Suprapubic skin (tissue), 4 donors: ENCODE data around the gene TXLNG. TPM values are rescaled to one million over a fixed set of nuclear protein-coding genes. Genes with fewer than 3 reads are reported as not detected.

ENCODE experiments used
- DNase-seq, 2 donors: peaks; one replicate each; pipeline ENCODE4 v3.0.0-alpha.2; 2019; ENCODE audit warnings: low spot score in 2 of 2
- H3K27ac ChIP-seq: fragments of 200-600 bp; sonication (generic); one replicate; pipeline ENCODE4 v1.5.1; 2019
- H3K27me3 ChIP-seq: fragments of 200-600 bp; sonication (generic); one replicate; pipeline ENCODE4 v1.5.1; 2019
- H3K36me3 ChIP-seq: fragments of 200-600 bp; sonication (generic); one replicate; pipeline ENCODE4 v1.5.1; 2019
- H3K4me1 ChIP-seq: fragments of 200-600 bp; sonication (generic); one replicate; pipeline ENCODE4 v1.5.1; 2019
- H3K4me3 ChIP-seq: fragments of 200-600 bp; sonication (generic); one replicate; pipeline ENCODE4 v1.5.1; 2019; ENCODE audit warnings: mild to moderate bottlenecking
- H3K9me3 ChIP-seq: fragments of 200-600 bp; sonication (generic); one replicate; pipeline ENCODE4 v1.5.1; 2019
- EP300 ChIP-seq: sonication (generic); formaldehyde crosslinking; IDR thresholded peaks from one replicate; pipeline ENCODE4 v1.6.1; 2017; ENCODE audit warnings: antibody characterized with exemption
- POLR2A ChIP-seq, 2 donors: fragments of 450-650 bp; IDR thresholded peaks; one replicate each; pipeline ENCODE4 v1.6.1; 2017; ENCODE audit warnings: antibody characterized with exemption in 2 of 2, mild to moderate bottlenecking in 2 of 2, moderate library complexity in 2 of 2
- POLR2AphosphoS5 ChIP-seq, 3 donors: sonication (generic); formaldehyde crosslinking; IDR thresholded peaks; one replicate each; pipeline ENCODE4 v1.6.1; 2017; ENCODE audit warnings: antibody characterized with exemption in 3 of 3
- WGBS: methylation state at CpG from one replicate; pipeline ENCODE4 v1.1.5; 2018; 5-methylcytosine and 5-hydroxymethylcytosine counted together
- total RNA-seq, 4 donors: library from RNA; depleted of rRNA; stranded (reverse); fragments of >200 nt; gene quantifications; one replicate each; pipeline ENCODE4 v1.1.0, GENCODE V29; 2016
- TF ChIP-seq, protein P1 (sequence below), 2 donors: fragments of 200-600 bp in 1 of 2; fragments of 450-650 bp in 1 of 2; sonication (generic) in 1 of 2; IDR thresholded peaks; one replicate each; pipeline ENCODE4 v1.5.1; 2016 to 2019; ENCODE audit warnings: antibody characterized with exemption in 2 of 2, mild to moderate bottlenecking in 1 of 2, moderate library complexity in 1 of 2

Gene TXLNG
- total RNA-seq, 4 donors from 2014 or later: 8.6 to 15.5 (median 14.5) TPM

DNA sequence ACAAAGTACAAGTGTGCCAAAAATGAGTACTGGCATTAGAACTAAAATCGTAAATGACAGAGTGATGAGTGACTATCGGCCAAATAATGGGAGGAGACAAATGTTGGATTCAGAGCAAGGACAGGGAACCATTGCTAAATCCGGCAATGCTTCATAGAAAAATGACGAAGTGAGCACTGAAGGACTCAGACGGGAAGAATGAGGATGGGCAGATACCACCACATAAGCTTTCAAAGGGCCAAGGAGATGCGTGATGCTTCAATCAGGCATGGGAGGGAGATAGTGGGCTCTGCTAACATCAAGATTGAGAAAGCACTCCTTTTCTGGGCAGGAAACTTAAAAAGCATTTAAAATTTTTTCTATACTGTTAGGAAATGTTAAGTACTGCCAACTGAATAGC lies 62.3 kb downstream of the TXLNG start:
- TF ChIP-seq, protein P1, sequence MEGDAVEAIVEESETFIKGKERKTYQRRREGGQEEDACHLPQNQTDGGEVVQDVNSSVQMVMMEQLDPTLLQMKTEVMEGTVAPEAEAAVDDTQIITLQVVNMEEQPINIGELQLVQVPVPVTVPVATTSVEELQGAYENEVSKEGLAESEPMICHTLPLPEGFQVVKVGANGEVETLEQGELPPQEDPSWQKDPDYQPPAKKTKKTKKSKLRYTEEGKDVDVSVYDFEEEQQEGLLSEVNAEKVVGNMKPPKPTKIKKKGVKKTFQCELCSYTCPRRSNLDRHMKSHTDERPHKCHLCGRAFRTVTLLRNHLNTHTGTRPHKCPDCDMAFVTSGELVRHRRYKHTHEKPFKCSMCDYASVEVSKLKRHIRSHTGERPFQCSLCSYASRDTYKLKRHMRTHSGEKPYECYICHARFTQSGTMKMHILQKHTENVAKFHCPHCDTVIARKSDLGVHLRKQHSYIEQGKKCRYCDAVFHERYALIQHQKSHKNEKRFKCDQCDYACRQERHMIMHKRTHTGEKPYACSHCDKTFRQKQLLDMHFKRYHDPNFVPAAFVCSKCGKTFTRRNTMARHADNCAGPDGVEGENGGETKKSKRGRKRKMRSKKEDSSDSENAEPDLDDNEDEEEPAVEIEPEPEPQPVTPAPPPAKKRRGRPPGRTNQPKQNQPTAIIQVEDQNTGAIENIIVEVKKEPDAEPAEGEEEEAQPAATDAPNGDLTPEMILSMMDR (IDR thresholded peaks at IDR 0.05): no peak
- TF ChIP-seq POLR2A (IDR thresholded peaks at IDR 0.05) (no peak), EP300 (no peak), POLR2AphosphoS5 (IDR thresholded peaks at IDR 0.05) (no peak)
- H3K4me3 ChIP-seq: no peak overlapping the region
- peaks cover 32% of the 10 kb centered on the region for H3K36me3 ChIP-seq
- no peak overlapping the region for H3K27ac ChIP-seq
- DNase-seq: no peak
- WGBS: 61% methylated on average over 6 of the region's 6 CpGs
- no peaks in the 10 kb centered on the region for H3K9me3 ChIP-seq
- H3K27me3 ChIP-seq: no peaks in the 10 kb centered on the region
- H3K4me1 ChIP-seq: no peaks in the 10 kb centered on the region

DNA sequence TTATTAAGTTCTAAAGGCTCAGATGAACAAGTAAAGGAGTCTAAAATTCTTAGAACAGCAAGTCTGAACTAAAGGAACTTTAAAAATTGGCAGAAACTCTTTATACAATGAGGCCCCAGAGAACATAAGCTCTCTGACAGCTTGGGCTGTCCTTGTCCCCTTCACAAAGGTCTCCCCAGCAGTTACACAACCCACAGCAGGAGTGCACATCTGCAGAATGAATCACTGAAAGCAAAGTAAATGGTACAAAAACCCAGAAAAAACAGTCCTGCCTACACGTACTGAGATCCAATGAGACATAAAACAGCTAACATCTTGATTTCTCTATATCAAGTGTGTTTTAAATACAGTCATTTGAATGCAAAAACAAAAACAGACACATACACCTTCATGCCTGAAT lies 65.2 kb downstream of the TXLNG start:
- Histone ChIP-seq H3K27ac (no peak overlapping the region), H3K36me3 (peaks cover 19% of the 10 kb centered on the region), H3K4me1 (no peaks in the 10 kb centered on the region), H3K27me3 (no peaks in the 10 kb centered on the region), H3K9me3 (no peaks in the 10 kb centered on the region), H3K4me3 (no peak overlapping the region)
- 63% methylated on average over 1 of the region's 1 CpG for WGBS
- DNase-seq: no peak
- TF ChIP-seq POLR2A (IDR thresholded peaks at IDR 0.05) (no peak), EP300 (no peak), POLR2AphosphoS5 (IDR thresholded peaks at IDR 0.05) (no peak)
- TF ChIP-seq, protein P1 (IDR thresholded peaks at IDR 0.05): no peak

DNA sequence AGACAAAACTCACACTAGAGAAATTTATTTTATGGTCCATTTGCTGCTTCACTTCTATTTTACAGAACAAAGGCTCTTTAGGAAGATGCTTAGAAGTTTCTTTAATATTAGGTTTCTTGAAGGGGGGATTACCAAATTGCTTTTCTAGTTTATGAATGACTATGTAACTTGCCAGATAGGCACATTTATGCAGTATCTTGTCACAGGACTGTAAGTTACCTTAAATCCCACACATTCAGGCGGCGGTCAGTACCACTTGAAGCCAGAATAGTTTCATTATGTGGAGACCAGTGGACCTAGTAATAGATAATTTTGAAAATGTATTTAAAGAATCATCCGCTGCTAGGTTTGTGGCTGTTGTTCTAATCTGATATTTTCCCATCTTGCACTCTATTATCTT lies 65.6 kb downstream of the TXLNG start:
- no peak overlapping the region for H3K27ac ChIP-seq
- H3K4me3 ChIP-seq: no peak overlapping the region
- no peaks in the 10 kb centered on the region for H3K4me1 ChIP-seq
- WGBS: 97% methylated on average over 3 of the region's 3 CpGs
- no peak for TF ChIP-seq POLR2AphosphoS5 (IDR thresholded peaks at IDR 0.05)
- TF ChIP-seq, protein P1 (IDR thresholded peaks at IDR 0.05): no peak
- no peak for TF ChIP-seq POLR2A (IDR thresholded peaks at IDR 0.05)
- TF ChIP-seq EP300: no peak
- H3K27me3 ChIP-seq: no peaks in the 10 kb centered on the region
- DNase-seq: no peak
- no peaks in the 10 kb centered on the region for H3K9me3 ChIP-seq
- H3K36me3 ChIP-seq: peaks cover 18% of the 10 kb centered on the region

DNA sequence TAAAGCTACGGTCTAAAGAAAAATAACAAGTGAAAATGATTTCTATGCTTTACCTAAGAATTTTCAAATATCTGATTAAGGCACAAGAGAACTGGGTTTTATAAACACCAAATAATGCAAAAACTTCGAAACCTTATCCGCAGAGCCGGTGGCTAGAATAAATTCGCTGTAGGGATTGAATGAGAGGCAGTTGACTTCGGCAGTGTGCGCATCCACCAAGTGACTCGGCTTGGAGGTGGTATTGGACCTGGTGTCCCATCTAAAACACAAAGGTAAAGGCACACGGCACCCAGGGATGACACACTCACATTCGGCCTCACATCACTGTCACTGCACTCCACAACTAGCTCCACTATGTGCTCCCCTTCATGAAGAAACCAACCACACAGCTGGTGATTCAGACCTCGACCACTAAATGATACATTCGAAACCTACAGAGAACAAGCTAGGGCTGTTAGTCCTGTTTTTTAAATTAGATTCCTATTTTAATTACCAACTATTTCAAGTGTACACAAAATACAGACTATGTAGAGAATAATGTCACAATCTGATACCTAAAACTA lies 66.4 kb downstream of the TXLNG start:
- Histone ChIP-seq H3K4me3 (no peak overlapping the region), H3K27me3 (no peaks in the 10 kb centered on the region), H3K9me3 (no peaks in the 10 kb centered on the region), H3K36me3 (peaks cover 24% of the 10 kb centered on the region), H3K4me1 (no peaks in the 10 kb centered on the region), H3K27ac (no peak overlapping the region)
- no peak for TF ChIP-seq EP300
- no peak for TF ChIP-seq POLR2A (IDR thresholded peaks at IDR 0.05)
- TF ChIP-seq POLR2AphosphoS5 (IDR thresholded peaks at IDR 0.05): no peak
- TF ChIP-seq, protein P1 (IDR thresholded peaks at IDR 0.05): no peak
- 87% methylated on average over 12 of the region's 12 CpGs for WGBS
- DNase-seq: no peak

DNA sequence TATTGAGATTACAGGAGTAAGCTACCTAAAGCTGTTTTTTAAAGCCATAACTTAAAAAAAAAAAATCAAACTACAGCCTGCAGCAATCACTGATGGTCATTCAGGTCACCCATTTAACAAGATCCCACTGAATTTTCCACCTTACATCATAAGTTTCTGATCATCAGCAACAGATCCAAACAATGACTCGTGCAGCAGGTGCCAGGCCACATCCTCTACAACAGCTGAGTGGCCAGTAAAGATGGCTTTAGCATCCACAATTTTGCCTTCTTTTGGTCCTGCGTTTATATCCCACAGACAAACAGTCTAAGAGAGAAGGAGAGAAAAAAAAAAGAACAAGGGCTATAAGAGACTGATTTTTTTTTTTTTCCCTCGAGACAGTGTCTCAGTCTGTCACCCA lies 67.3 kb downstream of the TXLNG start:
- TF ChIP-seq POLR2A (IDR thresholded peaks at IDR 0.05) (no peak), POLR2AphosphoS5 (IDR thresholded peaks at IDR 0.05) (no peak), EP300 (no peak)
- TF ChIP-seq, protein P1 (IDR thresholded peaks at IDR 0.05): no peak
- 89% methylated on average over 3 of the region's 3 CpGs for WGBS
- no peak for DNase-seq
- Histone ChIP-seq H3K36me3 (peaks cover 23% of the 10 kb centered on the region), H3K27me3 (no peaks in the 10 kb centered on the region), H3K9me3 (no peaks in the 10 kb centered on the region), H3K27ac (no peak overlapping the region), H3K4me1 (no peaks in the 10 kb centered on the region), H3K4me3 (no peak overlapping the region)
